GM19240 (cell line): Measurements from ENCODE around the gene CTSW.
"Not testable (repeated sequence)": the region's sequence is repeated elsewhere in the genome, so short reads cannot be mapped to it uniquely, and the experiment has no call there.

Experiments used
- DNase-seq: peaks from one replicate; pipeline ENCODE4 v3.0.0; 2011; ENCODE audit warnings: low spot score; ENCODE audit not compliant: insufficient read length

Gene CTSW

GRCh38 chr11:65885808-65886536 lies 6.3 kb downstream of the CTSW start:
- DNase-seq, result no peak

DNA sequence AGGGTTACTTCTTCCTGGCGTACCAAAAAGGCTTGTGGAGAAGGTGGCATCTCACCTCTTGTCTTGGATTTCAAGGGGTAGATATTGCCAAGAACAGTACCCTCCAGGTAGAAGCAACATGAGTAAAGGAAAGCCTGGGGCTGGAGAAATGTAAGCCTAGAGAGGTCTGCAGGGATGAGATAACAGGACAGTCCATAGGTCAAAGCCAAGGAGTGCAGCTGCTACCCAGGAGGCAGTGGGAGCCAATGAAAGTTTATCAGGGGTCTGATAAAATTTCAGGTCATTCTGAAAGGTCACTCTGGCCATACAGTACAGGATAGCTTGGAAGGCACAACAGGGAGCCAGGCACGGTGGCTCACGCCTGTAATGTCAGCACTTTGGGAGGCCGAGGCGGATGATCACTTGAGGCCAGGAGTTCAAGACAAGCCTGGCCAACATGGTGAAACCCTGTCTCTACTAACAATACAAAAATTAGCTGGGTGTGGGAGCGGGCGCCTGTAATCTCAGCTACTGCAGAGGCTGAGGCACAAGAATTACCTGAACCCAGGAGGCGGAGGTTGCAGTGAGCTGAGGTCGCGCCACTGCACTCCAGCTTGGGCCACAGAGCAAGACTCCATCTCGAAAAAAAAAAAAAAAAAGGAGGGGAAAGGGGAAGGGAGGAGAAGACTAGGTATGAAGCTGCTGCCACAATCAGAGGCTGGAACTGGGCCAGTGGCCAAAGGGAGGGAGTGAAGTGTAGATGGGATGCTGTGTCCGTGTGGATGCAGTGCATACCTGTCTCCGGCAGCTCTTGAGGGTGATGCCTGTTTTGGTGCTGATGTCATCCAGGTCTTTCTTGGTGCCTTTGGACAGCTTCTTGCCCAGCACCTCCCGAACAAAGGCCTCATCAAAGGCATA lies 7.4 kb downstream of the CTSW start:
- DNase-seq, result no peak

DNA sequence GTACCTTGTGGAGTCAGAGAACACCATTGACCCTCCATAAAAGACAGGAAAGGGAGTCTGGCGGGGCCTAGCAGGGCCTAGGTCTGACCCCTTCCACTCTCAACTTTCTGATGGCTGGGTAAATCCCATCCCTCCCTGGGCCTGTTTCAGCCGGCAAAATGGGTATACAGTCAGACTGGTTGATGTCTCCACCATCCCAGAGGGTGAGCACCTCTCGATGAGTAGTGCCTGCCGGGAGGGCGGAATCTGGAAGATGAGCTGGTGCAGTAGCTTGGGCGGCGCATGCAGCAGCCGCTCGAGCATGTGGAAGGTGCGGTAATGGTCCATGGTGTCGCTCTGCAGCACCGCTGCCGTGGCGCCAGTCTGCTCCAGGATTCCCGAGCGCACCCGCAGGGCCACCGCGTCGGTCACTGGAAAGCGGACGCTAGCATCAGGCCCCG lies 8.1 kb downstream of the CTSW start:
- DNase-seq, result no peak

DNA sequence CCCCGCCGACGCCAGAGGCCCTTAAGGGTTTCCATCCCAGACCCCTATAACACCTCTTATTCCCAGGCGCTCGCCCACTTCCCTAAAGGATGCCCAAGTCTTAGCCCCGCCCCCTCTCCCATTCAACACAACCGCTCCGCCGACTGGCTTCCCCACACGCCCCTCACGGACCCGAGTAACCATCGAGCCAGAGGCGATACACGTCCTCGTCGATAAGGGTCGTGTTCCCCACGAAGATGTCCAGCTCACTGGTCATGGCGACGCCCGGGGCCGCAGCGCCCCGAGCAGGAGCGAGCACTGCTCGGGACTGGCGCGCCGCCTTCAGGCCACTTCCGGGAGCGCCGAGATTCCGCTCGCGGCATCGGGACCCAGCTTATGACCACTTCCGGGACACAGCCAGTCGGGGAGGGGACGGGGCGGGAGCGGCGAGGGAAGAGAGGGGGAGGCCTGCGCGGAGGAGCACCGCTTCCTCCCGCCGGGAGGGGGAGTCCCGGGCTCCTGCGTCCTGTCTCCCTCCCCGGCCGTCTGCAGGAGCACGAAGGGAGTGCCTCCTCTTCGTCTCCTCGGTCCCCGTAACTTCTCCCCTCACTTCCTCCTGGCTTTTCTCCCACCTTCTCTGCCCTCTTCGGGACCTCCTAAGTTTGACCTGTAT lies 8.7 kb downstream of the CTSW start, which contains the start of gene FIBP:
Gene FIBP, minus strand, starts transcription at position 309 of the 652 bp plus-strand sequence. Its CDS starts 53 bp downstream, at position 256.
- DNase-seq, result peak; percentile 97

GRCh38 chr11:65890324-65891218 lies 10.9 kb downstream of the CTSW start, which contains the start of gene CCDC85B:
Gene CCDC85B, plus strand, starts transcription at chr11:65890673. Its CDS starts 111 bp downstream, at chr11:65890784.
- peak; percentile 81 for DNase-seq

DNA sequence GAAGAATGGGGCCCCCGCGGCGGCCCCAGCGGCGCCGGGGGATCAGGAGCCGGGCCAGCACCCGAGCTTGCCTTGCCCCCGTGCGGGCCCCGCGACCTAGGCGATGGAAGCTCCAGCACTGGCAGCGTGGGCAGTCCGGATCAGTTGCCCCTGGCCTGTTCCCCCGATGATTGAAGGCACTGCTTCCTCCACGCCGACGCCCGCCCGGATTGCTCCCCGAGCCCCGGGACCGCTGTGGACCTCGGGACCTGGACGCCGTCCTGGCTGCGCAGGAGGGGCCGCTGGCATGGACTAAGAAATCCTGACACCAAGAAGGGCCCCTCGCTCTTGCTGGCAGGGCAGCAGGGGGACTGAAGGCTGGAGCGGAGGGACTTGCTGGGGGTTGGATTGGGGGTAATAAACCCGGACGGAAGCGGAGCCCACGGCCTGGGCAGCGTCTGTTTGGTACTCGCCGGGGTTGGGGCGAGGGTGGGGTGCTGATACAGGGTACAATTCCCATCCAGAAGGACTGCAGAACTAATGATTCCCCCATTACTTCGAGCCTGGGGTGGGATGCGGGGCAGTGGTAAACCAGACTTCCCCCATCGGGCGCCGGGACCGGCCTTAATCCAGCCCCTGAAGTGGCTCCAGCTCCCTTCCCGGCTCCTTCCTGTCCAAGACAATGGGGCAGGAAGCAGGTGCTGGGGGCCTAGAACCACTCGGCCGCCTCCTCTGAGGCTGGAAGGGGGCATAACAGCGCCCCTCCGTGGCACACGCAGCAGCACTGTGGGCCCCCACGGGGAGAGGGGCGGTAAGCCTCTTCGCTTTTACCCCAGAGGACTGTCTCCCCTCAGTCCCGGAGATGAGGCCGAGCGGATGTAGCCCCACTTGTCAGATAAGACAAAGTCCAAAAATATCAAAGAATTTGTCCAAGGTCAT lies 11.8 kb downstream of the CTSW start:
- no peak for DNase-seq

- not testable (repeated sequence) for DNase-seq
These were observed 12.5 kb downstream of the CTSW start for GRCh38 chr11:65892137-65892540.

GRCh38 chr11:65892661-65893317 lies 13.2 kb downstream of the CTSW start:
- no peak for DNase-seq

- DNase-seq, result no peak
These were observed 14.5 kb downstream of the CTSW start for GRCh38 chr11:65894034-65894591.

DNA sequence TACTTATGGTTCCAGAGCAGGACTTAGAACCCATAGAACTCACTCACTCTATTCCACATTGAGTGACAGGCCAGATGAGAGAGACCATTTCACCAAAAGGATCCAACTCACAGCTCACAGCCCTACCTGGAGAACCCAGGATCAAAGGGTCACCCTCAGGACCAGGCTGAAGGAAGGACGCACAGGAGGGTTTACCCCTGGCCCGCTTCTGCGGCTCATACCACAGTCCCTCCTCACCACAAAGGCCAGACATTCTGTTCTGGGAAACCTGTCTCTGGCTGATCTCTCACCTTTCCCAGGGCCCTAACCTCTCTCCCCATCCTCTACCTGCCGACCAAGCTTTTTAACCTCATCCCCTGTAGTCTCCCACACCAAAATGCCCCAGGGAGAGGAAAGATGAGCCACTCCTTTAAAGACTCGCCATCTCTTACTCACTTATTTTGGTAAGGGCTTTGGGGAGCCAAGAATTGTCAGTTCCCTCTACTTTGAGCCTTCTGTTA lies 15.9 kb downstream of the CTSW start:
- no peak for DNase-seq

GRCh38 chr11:65896034-65896999 lies 16.7 kb downstream of the CTSW start:
- DNase-seq, result no peak

- DNase-seq, result no peak
These were observed 17.4 kb downstream of the CTSW start for GRCh38 chr11:65897020-65897471.

GRCh38 chr11:65898656-65899355 lies 19.2 kb downstream of the CTSW start:
- no peak for DNase-seq

DNA sequence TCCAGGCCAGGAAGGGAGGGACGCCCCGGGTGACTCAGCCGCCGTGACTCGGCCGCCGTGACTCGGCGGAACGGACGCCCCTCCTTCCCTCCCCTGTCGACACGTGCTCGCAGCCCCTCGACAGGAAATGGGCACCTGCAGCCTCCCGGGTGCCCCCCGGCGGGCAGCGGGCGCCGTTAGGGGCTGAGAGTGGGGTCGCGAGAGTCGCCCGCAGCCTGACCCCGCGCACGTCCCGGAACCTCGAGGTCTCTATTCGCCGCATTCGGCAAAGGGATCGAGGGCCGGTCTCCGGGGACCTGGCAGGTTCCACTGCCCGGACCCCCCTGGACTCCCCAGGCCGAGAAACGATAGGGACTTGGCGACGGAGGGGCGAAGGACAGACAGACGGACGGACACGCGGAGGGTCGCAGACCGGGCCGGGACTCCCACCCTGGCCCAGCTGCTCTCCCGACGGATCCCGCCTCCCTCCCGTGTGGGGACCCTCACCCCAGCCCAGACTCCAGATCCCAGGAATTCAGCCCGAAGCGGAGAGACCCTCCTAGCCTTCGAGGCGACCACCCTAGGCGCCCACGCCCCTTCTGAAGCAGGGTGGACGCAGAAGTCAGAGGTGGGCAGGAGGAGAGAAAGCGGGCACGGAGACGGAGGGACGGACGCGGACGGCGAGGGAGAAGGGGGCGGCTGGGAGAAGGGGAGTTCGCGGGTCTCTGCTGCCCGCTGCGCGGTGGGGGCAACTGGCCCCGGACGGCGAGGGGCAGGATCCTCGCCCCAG lies 19.9 kb downstream of the CTSW start:
- no peak for DNase-seq

DNA sequence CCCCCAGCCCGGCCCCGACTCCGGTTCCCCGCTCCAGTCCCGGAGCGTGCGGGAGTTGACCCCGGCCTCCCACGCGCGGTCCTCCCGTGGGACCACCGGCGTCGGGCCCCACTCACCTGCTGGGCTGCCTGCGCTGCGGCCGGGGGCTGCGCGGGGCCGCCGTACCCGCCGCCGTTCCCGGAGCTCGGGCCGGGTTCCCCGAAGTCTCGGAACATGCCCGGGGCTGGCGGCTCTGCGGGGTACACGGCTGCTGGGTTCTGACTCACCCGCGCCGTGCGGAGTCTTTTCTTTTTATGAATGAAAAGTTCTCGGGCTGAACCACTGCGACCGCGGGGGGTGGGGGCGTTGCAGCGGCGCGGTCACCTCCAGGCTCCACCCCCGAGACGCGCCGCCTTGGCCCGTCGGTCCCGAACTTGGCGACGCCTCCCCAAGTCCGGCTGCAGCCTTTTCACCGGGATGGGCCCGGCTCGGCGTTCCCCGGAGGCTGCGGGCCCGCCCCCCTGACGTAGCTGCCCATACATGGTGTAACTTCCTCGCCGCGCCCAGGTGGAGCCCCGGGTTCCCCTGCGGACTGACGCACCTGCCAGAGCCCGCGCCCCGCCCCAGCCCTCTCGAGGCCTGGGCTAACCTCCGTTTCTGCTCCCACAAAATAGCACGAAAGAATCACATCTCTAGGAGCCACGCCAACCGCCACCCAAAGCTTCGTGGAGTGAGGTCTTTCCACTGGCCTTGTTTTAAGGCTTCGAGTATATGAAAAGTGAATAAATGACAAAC lies 20.7 kb downstream of the CTSW start, which contains the start of gene FOSL1:
Gene FOSL1, minus strand, starts transcription at position 264 of the 774 bp plus-strand sequence. Its CDS starts 49 bp downstream, at position 215.
- peak; percentile 47 for DNase-seq
